Measurements from ENCODE around the gene TBC1D23.

DNA sequence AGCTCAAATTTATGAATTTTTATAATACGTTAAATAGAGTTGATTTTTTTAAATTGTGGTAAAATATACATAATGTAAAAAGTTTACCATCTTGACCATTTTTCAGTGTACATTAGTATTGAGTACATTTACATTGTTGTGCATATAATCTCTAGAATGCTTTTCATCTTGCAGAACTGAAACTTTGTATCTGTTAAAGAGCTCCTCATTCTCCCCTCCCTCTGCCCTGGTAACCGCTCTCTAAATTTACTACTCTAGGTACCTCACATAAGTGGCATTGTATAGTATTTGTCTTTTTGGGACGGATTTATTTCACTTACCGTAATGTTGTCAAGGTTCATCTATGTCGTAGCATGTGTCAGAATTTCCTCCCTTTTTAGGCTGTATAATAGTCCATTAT lies 13.6 kb downstream of the TBC1D23 start:
- TF ChIP-seq POLR2AphosphoS5 (IDR thresholded peaks at IDR 0.05; ENCODE audit: low read depth, low read length) (no peak), SPI1 (IDR thresholded peaks at IDR 0.05; ENCODE audit: low read depth, low read length) (peak; percentile 68), PAX5 (IDR thresholded peaks at IDR 0.05; ENCODE audit: insufficient read depth, low read length, severe bottlenecking) (no peak), TAF1 (IDR thresholded peaks at IDR 0.05; ENCODE audit: low read depth, low read length) (no peak), POLR2A (IDR thresholded peaks at IDR 0.05; ENCODE audit: low read depth, low read length) (no peak)
